Choroid plexus epithelial cell (primary cell): Measurements from ENCODE around the gene SYNGAP1.

Experiments
- DNase-seq: peaks from one replicate; pipeline ENCODE4 v3.0.0-alpha.2; 2010; ENCODE audit warnings: low read depth
- H3K4me3 ChIP-seq: 2 replicates; pipeline ENCODE4 v1.5.1; 2011; ENCODE audit warnings: low read depth, mild to moderate bottlenecking, control low read depth, low read length, moderate library complexity
- CTCF ChIP-seq: conservative IDR thresholded peaks from 2 replicates; pipeline ENCODE4 v1.5.1; 2011; ENCODE audit warnings: low read depth, mild to moderate bottlenecking, control low read depth, inconsistent platforms, low read length, moderate library complexity

SYNGAP1 gene

GRCh38 chr6:33413241-33414120 is 6.4 kb upstream of the SYNGAP1 start:
- no peak overlapping the region for H3K4me3 ChIP-seq
- TF ChIP-seq CTCF, result no peak
- no peak for DNase-seq

GRCh38 chr6:33414592-33415271 is 5.1 kb upstream of the SYNGAP1 start:
- no peak overlapping the region for H3K4me3 ChIP-seq
- no peak for DNase-seq
- TF ChIP-seq CTCF, result peak; percentile 67

GRCh38 chr6:33415831-33416230 is 4.0 kb upstream of the SYNGAP1 start:
- peak overlapping the region; percentile 69 for H3K4me3 ChIP-seq

GRCh38 chr6:33416386-33417127 is 3.3 kb upstream of the SYNGAP1 start:
- H3K4me3 ChIP-seq, result peak overlapping the region; percentile 69
- TF ChIP-seq CTCF, result no peak
- DNase-seq, result no peak

More at GRCh38 chr6:33415831-33416230, 4.0 kb upstream of the SYNGAP1 start:
- no peak for TF ChIP-seq CTCF
- no peak for DNase-seq

- no peak for TF ChIP-seq CTCF
- DNase-seq, result peak; percentile 81
Measured at GRCh38 chr6:33417128-33417902, 2.5 kb upstream of the SYNGAP1 start.

More at GRCh38 chr6:33417128-33417902, 2.5 kb upstream of the SYNGAP1 start:
- H3K4me3 ChIP-seq, result peak overlapping the region; percentile 69
